Type B pancreatic cell (in vitro differentiated cells): ENCODE data around the gene COQ8B. TPM values are rescaled to one million over a fixed set of nuclear protein-coding genes. Genes with fewer than 3 reads are reported as not detected.

Experiments used
- DNase-seq: peaks from one replicate; pipeline ENCODE4 v3.0.0; 2021; ENCODE audit warnings: mixed read lengths; ENCODE audit not compliant: unreplicated experiment; ENCODE audit errors: extremely low spot score
- H3K27ac Mint-ChIP-seq: 2 replicates; pipeline ENCODE4 v1.8.0; 2021; ENCODE audit warnings: mild to moderate bottlenecking, mixed read lengths
- H3K27me3 Mint-ChIP-seq: 2 replicates; pipeline ENCODE4 v1.8.0; 2021; ENCODE audit warnings: mixed read lengths
- H3K36me3 Mint-ChIP-seq: 2 replicates; pipeline ENCODE4 v1.8.0; 2021; ENCODE audit warnings: mixed read lengths
- H3K4me1 Mint-ChIP-seq: one replicate; pipeline ENCODE4 v1.8.0; 2021; ENCODE audit warnings: mixed read lengths; ENCODE audit not compliant: unreplicated experiment
- H3K4me3 Mint-ChIP-seq: 2 replicates; pipeline ENCODE4 v1.8.0; 2021; ENCODE audit warnings: mild to moderate bottlenecking, mixed read lengths
- H3K9me3 Mint-ChIP-seq: 2 replicates; pipeline ENCODE4 v1.8.0; 2021; ENCODE audit warnings: mixed read lengths
- total RNA-seq: library from RNA; stranded (reverse); gene quantifications from 2 replicates; pipeline ENCODE4 v1.2.1, GENCODE V29; 2021; ENCODE audit warnings: low replicate concordance
- TF ChIP-seq, protein P1 (sequence below): fragments of 200-600 bp; sonication (generic); conservative IDR thresholded peaks from 2 replicates; pipeline ENCODE4 v1.5.0; 2021; ENCODE audit warnings: antibody characterized with exemption, mild to moderate bottlenecking

Gene COQ8B
- total RNA-seq, 1 donor from 2014 or later = 48.4 TPM

DNA sequence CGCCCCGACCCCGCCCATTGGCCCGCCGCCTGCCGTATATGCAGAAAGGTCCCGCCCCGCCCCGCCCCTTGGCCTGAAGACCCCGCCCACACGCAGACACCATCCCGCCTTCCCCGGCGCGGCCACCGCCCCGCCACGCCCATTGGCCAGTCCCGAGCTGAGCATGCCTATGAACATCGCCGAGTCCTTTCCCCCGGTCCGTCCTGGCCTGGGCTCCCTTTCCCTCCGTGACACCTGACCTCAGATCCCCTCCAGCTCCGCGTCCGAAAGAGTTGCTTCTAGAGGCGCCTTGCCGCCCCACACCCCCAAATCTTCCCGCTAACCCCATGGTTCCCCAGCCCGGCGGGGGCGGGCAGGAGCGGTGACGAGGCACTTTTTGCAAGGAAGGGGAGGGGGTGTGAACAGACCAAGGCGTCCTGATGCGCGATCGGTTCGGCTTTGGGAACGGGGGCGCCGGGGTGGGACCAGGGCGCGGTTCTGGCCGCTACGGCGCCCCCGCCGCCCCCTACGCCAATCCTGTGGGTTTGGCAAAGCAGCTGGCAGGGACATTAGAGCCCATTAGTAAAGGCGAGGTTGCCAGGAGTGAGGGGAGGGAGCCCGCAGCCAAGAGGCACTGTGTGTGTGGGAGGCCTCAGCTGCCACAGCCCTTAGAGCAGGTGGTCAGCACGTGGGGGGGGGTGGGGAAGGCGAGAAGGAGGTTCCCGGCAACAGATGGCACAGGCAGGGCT is 25.8 kb downstream of the COQ8B start:
- H3K4me1 Mint-ChIP-seq = no peaks in the 10 kb centered on the region
- TF ChIP-seq, protein P1, sequence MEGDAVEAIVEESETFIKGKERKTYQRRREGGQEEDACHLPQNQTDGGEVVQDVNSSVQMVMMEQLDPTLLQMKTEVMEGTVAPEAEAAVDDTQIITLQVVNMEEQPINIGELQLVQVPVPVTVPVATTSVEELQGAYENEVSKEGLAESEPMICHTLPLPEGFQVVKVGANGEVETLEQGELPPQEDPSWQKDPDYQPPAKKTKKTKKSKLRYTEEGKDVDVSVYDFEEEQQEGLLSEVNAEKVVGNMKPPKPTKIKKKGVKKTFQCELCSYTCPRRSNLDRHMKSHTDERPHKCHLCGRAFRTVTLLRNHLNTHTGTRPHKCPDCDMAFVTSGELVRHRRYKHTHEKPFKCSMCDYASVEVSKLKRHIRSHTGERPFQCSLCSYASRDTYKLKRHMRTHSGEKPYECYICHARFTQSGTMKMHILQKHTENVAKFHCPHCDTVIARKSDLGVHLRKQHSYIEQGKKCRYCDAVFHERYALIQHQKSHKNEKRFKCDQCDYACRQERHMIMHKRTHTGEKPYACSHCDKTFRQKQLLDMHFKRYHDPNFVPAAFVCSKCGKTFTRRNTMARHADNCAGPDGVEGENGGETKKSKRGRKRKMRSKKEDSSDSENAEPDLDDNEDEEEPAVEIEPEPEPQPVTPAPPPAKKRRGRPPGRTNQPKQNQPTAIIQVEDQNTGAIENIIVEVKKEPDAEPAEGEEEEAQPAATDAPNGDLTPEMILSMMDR = no peak
- H3K27me3 Mint-ChIP-seq = no peaks in the 10 kb centered on the region
- H3K27ac Mint-ChIP-seq = peak overlapping the region; percentile 95
- peak overlapping the region; percentile 95 for H3K4me3 Mint-ChIP-seq
- DNase-seq = peak; percentile 92
- H3K9me3 Mint-ChIP-seq = no peaks in the 10 kb centered on the region
- peaks cover 4% of the 10 kb centered on the region for H3K36me3 Mint-ChIP-seq

DNA sequence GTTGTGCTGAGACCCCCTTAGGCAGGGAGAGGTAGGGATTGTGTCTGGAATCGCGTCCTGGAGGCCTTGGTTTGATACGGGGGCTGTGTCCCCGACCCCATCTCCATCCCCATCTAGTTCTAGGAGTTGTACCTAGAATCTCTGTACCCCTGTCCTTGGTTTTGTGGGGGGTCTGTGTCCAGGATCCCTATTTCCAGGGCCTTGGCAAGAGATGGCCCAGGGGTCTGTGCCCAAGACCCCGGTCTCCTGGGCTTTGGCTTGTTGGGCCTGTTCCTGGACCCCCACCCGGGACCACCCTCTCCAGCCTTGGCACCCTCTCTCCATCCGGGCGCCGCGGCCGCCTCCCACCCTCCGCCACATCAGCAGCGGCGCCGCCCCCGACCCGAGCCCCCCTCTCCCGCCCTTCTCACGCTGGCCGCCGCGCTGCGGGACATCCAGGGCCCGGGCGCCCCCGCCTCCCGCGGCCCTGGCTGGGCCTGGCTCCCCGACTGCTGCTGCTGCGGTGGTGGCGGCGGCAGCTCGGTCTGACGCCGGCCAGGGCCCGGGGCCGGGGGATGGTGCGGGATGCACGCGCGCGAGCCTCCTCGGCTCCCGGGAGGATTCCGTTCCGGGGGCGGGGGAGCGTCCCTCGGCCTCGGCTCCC is 26.5 kb downstream of the COQ8B start, which contains the start of gene NUMBL:
NUMBL (minus strand) TSS at position 602 of the 643 bp plus-strand sequence; CDS start at position 434, 168 bp downstream.
- Mint-ChIP-seq H3K36me3 (peaks cover 10% of the 10 kb centered on the region), H3K4me1 (peaks cover 3% of the 10 kb centered on the region), H3K27me3 (no peaks in the 10 kb centered on the region), H3K4me3 (peak within 1 kb of the TSS; percentile 95), H3K27ac (peak within 1 kb of the TSS; percentile 95), H3K9me3 (no peaks in the 10 kb centered on the region)
- no peak for DNase-seq
- TF ChIP-seq, protein P1 = no peak

DNA sequence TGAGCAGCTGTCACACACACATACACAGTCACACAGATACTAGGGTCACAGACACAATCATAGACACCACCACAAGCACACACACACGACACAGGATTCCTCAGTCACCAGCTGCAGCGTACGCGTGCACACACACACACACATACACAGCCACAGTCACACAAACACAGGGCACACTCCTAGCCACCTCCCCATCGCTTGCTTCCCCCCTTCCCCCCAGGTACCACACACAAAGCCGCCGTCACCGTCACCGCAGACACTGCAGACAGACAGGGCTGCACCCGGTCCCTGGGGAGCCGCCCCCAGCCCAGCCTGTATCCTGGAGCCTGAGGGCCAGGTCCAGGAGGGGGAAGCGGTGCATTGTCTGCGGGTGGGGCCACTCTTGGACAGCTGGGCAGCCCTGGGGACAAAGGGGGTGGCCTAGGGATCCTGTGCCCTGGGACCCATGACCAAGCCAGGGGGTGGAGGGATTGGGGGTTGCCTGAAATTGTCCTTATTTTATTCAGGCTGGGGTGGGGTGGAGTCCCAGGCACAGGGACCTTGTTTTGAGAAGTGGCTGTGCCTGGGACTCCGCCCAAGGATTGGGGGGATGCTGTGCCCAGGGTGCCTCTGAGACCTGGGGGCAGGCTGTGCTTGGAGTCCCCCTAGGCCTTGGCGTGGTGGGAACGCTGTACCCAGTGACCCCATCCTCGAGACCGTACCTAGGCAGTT is 27.2 kb downstream of the COQ8B start:
- TF ChIP-seq, protein P1 = no peak
- Mint-ChIP-seq H3K4me1 (peaks cover 3% of the 10 kb centered on the region), H3K27ac (no peak overlapping the region), H3K4me3 (no peak overlapping the region), H3K9me3 (no peaks in the 10 kb centered on the region), H3K36me3 (peaks cover 12% of the 10 kb centered on the region), H3K27me3 (no peaks in the 10 kb centered on the region)
- DNase-seq = no peak

DNA sequence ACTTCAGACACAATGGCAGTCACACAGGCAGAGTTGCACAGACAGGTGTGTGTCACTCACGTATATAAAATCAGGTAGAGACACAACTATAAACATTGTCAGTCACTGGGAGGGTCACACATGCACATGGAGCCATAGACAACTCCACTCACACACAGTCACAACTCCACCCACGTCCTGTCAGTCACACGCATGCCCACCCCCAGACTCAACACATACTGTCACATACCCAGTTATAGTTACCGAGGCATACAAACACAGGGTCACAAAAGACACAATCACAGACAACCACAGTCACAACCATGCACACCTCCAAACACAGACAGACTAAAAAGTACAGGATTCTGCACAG is 27.7 kb downstream of the COQ8B start:
- peaks cover 12% of the 10 kb centered on the region for H3K36me3 Mint-ChIP-seq
- H3K9me3 Mint-ChIP-seq = no peaks in the 10 kb centered on the region
- TF ChIP-seq, protein P1 = no peak
- no peak for DNase-seq
- peaks cover 3% of the 10 kb centered on the region for H3K4me1 Mint-ChIP-seq
- H3K4me3 Mint-ChIP-seq = no peak overlapping the region
- H3K27me3 Mint-ChIP-seq = no peaks in the 10 kb centered on the region
- no peak overlapping the region for H3K27ac Mint-ChIP-seq

DNA sequence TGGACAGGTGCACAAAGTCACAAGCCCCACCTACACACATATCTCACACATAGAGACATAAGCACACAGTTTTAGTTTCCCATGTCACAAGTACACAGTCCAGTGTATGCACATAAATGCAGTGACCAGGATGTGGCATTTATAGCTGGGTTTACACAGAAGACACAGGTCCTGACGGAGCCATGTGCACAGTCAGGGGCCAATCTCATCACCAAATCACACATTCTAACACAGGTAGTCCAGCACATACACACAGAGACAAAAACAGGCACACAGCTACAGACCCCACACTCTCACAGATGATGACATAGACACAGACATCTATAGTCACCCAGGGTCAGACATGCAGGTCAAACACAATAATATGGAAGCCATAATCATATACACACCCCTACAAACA is 28.4 kb downstream of the COQ8B start:
- H3K27me3 Mint-ChIP-seq = no peaks in the 10 kb centered on the region
- no peak overlapping the region for H3K27ac Mint-ChIP-seq
- TF ChIP-seq, protein P1 = no peak
- no peaks in the 10 kb centered on the region for H3K9me3 Mint-ChIP-seq
- no peak overlapping the region for H3K4me3 Mint-ChIP-seq
- peaks cover 3% of the 10 kb centered on the region for H3K4me1 Mint-ChIP-seq
- no peak for DNase-seq
- H3K36me3 Mint-ChIP-seq = peaks cover 12% of the 10 kb centered on the region
